Activated T-helper 1 cell treated with anti-CD3 and anti-CD28 coated beads, Interleukin-2, amount 50 U/mL, for 16 hours (primary cell): ENCODE results near the gene LRRN4.
"Not testable (repeated sequence)": the region's sequence is repeated elsewhere in the genome, so short reads cannot be mapped to it uniquely, and the experiment has no call there.

Source experiments
- DNase-seq, 2 donors: peaks; one replicate each; pipeline ENCODE4 v3.0.0-alpha.2; 2020; ENCODE audit warnings: low read depth in 1 of 2, low spot score in 1 of 2

LRRN4 gene

DNA sequence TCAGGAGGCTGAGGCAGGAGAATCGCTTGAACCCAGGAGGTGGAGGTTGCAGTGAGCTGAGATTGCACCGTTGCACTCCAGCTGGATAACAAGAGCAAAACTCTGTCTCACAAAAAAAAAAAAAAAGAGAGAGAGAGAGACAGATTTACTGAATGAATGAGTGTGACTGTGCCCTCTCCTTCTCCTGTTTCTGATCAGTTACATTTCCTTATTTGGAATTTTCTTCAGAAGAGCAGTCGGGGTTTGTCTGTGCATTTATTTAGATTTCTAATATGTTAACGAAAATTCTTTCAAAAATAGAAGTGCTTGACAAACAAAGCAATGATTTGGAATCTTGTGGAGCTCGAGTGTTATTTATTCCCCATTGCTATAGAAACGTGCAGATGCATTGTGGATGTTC, 6.4 kb upstream of the LRRN4 start:
- DNase-seq: no peak

DNA sequence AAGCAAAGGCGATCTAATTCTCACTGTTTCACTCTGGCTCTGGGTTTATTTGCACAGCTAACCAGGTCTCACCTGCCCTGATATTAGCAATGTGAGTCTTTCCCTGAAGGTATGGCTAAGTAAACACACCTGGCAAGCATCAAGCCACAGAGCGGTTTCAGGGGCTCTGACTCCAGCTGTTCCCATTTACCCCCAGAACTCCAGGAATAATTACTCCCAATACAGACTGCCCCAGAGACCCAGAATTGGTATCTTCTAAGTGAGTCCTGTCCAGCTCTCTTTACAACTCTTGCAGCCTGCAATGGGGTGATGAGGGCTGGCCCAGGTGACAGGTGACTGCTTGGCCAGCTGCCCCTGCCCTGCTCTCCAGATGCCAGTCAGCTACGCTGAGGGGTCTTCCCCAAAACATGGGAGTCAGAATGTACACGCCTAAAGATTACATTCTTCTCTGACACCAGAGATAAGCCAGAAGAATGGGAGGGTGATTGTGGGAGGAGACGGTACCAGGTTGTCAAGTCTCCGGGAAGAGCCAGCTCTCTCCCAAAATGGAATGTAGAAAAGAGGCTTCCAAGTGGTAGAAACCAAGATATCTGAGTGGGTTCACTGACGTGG, 4.9 kb upstream of the LRRN4 start:
- no peak for DNase-seq

DNA sequence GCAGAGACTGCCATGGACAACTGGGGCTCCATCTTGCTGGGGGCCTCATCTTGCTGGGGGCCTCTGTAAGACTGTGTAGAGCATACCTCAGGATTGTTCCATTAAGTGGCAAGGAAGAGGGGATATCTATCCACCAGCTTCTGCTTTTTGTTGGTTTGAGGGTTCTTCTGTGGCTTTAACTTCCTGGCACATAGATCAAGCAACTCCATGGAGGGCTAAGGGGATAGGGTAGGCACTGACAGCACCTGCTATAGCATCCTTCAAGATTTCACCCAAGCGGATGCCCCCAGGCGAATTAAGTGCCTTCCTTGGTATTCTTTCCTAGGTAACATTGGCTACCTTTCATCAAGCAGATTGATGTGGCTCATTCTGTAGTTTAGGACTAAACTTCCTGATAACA, 3.8 kb upstream of the LRRN4 start:
- DNase-seq: no peak

DNA sequence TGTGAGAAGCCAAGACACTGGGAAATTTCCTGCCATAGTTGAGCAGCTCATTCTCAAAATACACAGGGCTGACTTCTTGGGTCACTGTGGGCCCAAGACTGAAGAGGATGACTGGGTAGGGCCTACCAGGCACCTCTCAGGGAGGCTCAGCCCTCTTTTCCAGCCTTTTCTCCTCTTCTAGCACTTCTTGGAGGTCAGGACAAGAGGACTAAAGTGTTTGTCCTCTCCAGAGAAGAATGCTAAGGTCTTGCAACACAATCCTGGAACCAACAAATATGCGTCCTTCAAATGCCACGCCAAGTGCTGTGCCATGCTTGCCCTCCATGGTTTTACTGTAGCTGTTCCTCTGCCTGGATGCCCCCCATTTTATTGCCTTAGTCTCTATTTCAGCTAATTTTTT, 3.3 kb upstream of the LRRN4 start:
- no peak for DNase-seq

DNA sequence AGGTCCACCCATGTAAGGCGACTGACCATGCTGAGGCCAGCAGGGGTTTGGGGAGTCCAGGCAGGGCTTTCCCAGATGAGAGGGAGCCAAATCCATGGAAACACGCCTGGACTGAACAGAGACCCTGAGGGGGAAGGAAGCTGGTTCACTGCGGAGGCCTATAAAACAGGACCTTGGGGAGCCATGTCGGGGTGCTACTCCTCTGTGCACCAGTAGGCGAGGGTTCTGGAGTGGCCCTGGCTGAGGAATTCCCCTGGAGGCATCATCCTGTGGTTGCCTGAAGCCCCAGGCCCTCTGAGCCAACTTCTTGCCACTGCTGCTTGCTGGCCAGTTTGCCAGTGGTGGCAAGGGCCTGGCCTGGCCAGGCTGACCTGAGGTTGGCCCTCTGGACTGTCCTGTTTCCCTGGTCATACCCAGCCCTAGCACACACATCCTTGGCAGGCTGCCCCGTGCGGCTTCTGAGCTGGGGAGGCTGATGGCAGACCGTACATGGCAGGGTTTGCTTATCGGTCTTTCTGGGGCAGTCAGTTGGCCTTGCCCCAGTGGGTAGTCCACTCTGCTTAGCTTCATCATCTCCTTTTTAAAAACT, 2.2 kb upstream of the LRRN4 start:
- DNase-seq: no peak

DNA sequence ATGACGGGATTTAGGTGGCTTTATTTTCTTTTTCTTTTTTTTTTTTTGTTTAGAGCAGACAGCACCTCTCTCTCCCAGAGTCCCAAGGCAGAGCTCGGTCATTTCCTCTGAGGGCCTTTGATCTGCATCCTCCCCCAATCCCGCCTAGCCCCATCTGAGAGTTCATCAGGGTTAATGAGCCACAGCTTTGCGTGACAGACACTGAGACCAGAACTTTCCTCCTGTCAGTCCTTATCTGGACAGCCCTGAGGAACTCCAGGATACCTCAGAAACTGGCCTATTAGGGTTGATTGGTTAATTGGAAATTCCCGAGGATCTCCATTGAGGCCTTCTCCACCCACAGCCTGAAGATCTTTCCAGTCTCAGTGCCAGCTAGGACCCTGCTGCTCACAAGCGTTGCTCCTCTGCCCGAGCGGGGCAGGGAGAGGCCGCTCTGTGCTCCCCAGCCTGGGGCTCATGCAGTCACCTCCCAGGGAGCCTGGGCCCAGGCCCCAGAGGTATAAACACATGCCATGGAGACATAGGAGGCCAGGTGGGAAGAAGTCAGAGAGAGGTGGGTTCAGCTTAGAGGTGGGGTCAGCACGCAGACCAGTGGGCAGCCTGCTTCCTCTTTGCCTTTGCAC, 1.4 kb upstream of the LRRN4 start:
- no peak for DNase-seq

DNA sequence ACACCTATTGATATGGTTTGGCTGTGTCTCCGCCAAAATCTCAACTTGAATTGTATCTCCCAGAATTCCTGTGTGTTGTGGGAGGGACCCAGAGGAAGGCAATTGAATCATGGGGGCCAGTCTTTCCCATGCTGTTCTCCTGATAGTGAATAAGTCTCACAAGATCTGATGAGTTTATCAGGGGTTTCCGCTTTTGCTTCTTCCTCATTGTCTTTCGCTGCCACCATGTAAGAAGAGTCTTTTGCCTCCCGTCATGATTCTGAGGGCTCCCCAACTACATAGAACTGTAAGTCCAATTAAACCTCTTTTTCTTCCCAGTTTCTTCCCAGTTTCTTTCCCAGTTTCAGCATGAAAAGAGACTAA, 810 bp upstream of the LRRN4 start:
- not testable (repeated sequence) for DNase-seq

DNA sequence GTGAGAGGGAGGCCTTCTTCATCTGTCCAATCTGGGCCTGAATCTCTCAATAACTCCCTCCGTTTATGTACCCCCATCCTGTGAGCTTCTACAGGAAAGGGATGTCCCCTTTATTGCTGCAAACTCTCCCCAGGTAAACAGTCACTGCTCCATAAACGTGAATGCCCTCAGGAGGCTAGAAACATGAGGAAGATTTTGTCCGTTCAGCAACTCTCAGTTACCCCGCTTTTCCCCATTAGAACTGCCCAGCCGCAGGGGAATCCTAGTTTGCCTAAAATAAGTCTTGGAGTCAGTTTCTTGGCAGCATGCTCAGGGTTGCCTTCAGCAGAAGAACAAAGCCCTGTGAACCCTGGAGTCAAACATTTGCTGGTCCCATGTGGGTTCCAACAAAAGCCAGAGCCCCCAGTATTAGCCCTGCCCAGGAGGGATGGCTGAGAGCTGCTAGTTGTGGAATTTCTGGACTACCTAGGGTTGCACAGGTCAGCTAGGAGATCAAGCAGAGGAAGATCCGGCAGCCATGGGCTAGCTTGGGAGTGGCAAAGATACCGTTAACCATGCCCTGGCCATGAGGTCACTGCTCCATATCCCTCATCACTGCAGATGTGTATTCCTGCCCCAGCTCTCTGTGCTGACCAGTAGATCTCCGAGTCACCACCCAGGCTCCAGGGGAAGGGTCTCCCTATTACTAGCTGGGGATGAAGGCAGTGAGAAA, 640 bp downstream of the LRRN4 start:
- no peak for DNase-seq

DNA sequence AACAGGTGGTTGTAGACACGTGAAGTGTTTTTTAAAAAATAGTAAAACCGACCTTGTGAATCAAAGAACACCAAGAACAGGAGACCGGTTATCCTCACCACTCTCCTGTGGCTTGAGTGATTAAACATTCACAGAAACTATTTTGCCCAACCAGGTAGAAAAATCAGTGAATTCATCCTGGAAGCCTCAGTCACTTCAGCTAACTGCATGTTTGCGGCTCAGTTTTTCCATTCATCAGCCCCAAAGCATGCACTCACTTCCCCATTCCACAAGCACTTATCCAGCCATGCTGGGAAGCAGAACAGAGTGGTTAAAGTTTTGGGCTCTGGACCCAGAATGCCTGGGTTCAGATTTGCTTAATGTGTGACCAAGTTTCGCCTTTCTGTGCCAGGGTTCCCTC, 2.4 kb downstream of the LRRN4 start:
- DNase-seq: no peak

DNA sequence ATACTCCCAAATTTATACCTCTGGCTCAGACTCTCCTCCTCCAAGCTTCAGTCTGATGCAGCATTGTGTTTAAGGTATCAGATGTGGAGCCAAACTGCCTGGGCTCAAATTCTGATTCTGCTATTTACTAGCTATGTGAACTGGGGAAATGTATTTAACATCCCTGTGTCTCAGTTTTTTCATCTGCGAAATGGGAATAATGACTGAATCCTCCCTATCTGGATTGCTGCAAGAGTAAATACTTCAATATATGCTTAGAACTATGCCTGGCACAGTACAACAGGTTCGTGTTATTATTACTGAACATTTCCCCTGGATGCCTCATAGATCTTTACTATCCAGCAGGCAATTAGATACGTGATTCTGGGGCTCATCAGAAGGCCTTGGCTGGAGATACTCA, 5.5 kb downstream of the LRRN4 start:
- DNase-seq: no peak

DNA sequence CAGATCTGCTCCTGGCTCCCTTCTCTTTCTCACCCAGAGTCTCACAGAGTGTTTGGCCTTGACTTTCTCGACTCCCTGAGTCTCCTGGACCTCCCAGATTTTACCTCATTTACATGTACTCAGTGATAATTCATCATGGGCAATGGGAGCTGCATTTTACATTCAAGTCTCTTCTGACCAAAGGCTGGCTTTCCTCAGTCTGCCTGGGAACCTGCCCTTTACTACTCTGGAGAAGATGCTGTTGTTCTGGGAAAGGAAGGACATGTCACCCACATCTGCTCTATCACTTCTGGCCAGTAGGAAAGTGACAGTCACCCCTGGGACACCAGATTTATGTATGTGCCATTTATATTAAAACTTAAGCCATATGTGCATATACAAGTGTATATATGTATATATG, 7.4 kb downstream of the LRRN4 start:
- no peak for DNase-seq

DNA sequence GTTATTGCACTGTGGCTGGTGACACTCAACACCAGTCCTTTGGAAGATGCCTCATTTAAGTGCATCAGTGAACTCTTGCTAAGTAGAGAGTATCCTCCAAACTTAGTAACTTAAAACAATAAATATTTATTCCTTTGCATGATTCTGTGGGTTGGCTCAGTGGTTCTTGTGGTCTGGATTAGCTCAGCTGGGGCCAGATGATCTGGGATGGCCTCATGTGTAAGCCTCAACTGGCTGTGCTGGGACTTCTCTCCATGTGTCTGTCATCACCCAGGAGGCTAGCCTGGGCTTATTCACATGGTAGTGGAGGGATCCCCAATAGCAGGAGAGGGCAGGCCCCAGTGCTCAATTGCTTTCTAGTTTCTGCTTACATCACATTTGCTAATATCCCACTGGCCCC, 8.3 kb downstream of the LRRN4 start:
- no peak for DNase-seq

DNA sequence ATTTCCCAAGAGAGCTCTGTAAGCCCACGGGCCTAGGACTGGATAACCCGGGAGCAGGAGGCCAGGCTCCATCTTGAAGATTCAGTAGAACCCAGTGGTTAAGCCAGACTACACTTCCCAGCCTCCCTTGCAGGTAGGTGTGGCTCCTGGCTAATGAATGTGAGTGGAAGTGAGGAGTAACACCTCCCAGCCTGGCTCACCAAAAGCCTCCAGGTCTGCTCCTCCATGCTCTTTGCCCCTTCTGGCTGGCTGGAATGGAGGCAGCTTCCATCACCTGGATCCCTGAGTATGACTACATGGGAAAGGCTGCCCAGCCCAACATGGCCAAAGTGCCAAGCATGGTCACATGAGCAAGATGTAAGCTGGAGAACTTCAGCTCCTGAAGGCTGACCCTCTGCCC, 9.7 kb downstream of the LRRN4 start:
- no peak for DNase-seq

DNA sequence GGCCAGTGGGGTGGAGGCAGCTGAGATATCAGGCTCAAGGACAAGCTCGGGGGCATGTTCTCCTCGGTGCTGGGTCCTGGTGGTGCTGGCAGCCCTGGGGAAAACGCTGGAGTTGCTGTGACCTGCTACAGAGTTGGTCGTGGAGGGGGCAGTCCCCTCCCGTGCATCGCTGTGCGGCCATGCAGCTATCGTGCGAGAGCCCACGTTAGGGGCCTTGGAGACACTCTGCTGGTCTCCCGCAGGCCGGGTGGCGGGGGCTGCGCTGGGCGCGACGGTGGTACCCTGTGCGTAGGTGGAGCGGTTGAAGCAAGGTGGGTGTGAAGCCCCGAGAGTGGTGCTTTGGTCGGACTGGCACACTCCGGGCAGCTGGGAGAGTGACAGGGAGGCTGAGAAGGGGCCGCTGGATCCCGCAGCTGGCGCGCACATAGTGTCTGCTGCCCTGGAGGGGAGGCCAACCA, 12.0 kb downstream of the LRRN4 start:
- no peak for DNase-seq

DNA sequence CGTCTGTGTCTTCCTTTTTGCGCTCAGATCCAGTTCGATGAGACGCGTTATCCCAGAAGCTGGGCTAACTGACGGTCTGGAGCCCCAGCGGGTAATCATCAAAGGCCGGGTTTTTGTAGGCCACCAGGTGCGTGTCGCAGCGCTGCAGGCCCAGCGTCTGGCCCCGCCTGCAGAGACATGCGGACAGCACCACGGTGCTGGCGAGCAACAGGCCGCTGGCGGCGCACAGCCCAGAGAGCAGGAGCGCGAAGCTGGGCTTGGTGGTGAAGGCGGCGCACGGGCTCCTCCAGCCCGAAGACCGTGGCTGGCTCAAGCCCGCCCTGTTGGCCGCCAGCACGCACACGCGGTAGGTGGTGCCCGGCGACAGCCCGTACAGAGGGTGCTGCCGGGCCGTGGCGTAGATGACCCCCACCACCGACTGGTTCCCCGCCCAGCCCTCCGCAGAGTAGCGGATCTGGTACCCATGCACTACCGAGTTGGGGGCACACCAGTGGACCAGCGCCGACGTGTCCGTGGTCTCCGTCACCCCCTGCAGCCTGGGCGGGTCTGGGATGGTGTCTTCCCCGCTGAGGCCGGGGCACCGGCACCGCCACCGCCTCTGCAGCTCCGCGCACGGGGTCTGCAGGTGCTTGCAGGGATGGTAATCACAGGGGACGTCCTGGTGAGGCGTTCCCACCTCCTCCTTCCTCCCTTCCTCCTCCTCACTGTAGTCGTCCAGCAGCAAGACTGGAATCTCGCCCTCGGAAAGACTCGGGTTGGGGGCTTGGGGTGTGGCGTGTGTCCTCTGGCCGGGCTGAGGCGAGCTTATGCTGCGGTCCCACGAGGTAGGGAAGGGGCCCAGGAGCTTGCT, 12.7 kb downstream of the LRRN4 start:
- no peak for DNase-seq

DNA sequence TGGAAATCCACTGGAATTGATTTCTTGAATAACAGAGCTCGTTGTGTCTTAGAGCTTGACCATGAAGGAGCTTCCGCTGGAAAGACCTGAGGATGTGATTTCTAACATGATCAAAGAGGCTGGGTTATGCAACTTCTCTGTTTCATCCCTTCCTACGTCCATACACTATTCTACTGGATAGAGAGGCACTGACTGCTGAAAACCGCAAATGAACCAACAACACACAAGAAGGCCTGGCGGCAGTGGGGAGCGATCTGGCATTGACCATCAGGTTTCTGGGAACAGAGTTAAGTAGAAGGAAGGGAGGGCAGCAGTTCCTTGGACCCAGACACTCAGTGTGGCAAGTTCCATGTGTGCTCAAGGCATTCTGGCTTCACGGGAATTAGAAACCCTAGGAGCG, 13.3 kb downstream of the LRRN4 start:
- DNase-seq: no peak

DNA sequence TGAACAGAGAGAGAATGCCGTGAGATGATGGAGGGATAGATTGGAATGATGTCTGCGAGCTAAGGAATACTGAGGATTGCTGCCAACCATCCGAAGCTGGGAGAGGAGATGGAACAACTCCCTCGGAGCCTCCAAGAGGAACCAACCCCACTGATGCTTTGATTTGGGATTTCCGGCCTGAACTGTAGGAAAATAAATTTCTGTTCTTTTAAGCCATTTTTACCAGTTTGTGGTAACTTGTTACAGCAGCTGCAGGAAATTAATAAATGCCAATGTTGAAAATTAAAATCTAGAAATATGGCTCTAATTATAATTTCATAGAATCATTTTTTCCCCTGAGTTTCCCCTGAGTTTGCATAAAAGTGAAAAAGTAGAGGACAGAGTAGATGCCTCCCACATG, 14.1 kb downstream of the LRRN4 start:
- no peak for DNase-seq

DNA sequence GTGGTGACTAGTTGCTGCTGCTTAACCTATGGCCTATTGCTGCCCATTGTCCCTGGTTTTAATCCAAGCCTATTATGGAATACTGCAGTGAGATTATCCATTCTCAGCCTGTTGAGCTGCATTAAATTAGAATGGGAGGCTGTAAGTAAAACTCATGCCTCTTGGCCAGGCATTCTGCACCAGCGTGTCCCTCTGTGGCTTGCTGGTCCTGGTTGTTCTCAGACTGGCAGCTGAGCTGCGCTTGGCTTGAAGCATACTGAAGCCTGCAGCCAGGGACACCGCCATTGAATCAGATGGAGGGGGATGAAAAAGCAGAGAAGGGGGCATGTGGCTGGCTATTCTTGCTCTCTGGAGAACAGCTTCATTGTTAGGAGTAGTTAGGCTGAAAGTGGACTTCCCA, 15.6 kb downstream of the LRRN4 start:
- DNase-seq: no peak

DNA sequence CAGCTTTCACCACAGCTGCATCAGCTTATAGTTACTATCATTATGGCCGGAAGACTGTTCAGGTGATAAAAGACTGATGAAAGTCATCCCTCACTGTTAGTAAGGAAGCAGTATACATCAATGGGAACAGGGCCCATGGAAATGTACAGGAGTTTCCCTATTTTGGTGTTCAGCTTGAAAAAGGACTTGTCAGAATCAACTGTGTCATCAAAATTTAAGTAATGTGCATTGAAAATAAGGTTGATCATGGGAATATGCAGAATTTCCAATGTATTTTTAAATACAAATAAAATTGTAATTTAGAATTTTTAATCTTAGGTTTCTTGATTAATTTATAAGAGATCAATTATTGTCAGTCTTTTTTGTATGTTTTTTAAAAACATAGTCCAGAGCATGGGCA, 16.8 kb downstream of the LRRN4 start:
- DNase-seq: no peak

DNA sequence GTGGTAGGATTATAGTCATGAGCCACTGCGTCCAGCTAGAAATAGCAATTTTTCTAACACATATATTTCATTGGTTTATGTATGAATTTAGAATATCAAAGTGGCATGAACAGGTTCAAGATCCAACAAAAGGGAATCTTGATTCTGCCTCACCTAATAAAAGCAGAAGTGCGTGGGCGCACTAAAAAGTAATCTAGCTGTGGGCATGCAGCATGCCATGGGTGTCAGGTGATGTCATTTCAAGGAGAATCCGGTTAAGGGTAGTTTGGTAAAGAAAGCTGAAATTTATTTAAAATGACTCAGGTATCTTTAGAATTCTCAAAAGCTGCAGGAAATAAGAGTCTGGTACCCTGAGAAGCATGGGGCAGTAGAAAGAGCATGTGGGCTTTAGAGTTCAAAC, 17.6 kb downstream of the LRRN4 start:
- DNase-seq: no peak

DNA sequence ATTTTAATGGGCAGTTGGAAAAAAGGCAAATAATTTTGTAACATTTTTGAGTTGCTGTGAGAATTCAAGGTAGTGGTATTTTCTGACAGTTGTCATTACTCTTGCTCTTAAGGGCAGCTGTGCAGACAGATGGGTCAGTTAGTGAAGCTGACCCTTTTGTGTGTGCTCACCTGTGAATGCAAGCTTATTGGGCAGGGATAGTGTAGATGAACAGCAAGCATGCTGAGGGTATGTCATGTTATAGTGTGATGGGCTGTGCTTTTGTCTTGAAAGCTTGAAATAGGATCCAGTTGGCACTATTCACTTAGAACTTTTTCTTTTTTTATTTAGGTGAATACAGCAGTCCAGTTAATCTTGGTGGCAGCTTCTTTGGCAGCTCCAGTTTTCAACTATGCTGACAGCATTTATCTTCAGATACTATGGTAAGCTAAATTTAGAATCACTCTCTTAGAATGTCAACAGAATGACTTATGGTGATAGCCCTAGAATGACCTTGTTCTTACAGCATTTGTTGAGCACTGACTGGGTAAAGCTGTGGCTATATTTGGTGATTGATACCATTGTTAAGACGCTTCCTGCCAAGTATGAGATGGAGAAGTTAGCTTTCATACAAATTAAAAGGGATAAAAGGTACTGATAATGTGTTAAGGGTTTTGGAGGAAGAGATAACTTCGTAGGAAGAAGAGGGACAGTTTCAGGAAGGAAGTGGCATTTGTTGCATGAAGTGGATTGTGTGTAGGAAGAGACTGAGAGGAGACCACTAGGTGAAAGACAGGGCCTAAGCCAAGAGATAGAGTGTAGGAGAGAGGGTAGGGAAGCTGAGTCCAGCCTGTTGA, 19.5 kb downstream of the LRRN4 start:
- DNase-seq: no peak
